ENCODE results near the gene TM7SF2.
"Not testable (repeated sequence)": the region's sequence is repeated elsewhere in the genome, so short reads cannot be mapped to it uniquely, and the experiment has no call there.

TM7SF2 gene

DNA sequence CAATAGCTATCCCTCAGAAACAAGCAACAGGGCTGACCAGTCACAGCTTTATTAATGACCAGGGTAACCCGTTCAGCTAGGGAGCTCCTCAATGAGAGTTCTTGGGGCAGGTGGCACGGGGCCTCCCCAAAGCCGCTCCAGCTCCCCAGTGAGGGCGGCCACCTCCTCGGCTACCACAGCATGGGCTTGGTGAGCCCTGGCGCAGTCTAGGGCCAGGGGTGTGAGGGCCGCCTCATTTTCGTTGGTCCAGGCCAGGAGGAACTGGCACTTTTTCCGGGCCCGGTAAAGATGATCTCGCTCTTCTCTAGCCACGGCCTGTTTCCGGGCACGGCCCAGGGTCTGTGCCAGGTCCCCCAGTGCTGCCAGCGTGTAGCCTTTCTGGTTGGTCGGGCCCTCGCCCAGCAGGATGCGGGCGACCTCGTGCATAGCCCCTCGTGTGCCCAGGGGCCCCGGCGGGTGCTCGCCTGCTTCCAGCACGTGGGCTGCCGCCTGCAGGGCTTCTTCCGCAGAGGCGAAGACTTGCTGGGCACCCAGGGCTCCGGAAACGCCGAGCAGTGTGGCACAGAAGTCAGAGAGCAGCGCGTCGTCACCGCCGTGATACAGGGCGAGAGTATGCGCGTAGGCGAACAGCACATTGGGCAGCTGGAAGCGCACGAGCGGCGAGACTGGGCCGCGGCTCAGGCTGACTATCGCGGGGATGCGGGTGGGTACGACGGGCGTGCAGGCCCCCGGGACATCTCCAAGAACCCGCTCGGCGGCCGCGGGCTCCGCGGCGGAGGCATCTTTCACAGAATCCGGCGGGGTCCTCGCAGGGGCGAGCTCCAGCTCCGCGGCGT lies 4.9 kb downstream of the TM7SF2 start:
- peak; percentile 82 for DNase-seq

DNA sequence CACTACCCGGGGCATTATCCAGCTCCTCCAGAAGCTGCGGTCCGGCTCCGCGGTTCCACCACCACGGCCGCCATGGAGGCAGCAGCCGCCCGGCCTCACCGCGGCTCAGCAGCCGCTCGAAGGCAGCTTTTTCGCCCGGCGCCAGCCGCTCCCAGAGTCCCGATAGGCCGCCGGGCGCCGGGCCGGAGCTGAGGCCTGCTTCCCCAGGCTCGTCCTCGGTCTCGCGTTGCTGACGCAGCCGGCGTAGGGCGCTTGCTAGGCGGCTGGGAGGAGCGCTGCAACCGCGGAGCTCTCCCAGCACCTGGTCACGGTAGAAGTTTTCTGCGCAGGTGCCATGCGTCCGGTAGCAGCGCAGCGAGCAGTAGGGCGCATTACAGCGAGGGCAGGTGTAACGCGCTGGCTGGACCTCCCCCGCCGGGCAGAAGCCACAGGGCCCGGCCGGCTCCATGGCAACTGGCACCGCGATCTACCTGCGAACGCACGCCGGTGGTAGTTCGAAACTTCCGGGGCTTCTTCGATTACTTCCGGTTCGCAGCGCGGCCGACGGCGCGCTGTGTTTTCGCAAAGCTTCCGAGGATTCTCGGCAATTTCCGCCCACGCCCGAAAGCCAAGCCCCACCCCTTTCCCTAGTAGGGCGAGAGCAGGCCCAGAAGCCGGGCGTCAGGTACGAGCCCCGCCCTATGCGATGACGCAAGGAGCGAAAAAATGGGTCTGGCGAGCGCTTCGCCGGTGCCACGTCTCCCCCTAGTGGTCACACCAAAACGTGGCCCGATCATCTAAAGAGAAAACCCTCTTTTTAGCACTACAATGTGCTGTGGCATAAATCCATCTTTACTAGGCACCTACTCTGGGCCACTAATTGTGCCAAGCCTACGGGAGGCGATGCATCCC lies 5.8 kb downstream of the TM7SF2 start, which contains the start of gene ZNHIT2:
Gene ZNHIT2 (minus strand): TSS at position 496 of the 891 bp plus-strand sequence. CDS start 48 bp downstream, at position 448.
- peak; percentile 100 for DNase-seq

DNA sequence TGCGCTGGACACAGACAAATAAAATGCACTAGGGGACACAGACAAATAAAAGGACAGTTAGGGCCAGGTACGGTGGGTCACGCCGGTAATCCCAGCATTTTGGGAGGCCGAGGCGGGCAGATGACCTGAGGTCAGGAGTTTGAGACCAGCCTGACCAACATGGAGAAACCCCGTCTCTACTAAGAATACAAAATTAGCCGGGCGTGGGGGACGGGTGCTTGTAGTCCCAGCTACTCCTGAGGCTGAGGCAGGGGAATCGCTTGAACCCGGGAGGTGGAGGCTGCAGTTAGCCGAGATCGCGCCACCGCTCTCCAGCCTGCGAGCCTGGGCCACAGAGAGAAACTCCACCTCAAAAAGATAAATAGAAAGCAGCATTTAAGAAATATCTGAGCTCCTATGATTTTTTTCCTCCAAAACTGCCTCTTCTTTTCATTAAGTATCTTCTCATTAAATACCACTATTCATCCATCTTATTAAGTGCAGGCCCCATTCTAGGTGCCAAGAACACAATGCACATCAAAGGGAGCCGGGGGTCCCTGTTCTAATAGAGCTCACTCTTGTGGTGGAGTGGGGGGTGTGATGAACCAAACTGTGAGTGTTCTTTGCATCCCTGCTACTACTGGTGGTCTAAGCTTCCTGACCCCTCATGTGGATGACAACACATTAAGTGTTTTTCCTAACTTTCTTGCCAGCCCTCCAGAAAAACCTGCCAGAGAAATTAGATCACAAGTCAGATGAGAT lies 6.6 kb downstream of the TM7SF2 start:
- DNase-seq, result no peak

DNA sequence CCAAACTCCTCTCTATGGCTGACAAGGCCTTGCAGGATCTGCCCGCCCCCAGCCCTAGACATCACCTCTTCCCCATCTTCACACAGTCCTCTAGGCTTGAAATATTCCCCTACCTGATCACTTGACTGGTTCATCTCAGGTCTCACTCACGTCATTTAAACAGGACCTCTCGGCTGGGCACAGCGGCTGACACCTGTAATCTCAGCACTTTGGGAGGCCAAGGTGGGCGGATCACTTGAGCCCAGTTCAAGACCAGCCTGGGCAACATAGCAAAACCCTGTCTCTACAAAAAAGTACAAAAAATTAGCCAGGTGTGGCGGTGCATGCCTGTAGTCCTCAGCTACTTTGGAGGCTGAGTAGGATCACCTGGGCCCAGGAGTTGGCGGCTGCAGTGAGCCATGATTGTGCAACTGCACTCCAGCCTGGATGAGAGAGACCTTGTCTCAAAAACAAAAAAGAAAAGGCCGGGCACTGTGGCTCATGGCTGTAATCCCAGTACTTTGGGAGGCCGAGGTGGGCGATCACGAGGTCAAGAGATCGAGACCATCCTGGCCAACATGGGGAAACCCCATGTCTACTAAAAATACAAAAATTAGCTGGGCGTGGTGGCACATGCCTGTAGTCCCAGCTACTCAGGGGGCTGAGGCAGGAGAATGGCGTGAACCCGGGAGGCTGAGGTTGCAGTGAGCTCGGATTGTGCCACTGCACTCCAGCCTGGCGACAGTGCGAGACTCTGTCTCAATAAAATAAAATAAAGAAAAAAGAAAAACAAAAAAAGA lies 7.4 kb downstream of the TM7SF2 start:
- not testable (repeated sequence) for DNase-seq

- DNase-seq, result no peak
These were observed 8.0 kb downstream of the TM7SF2 start for GRCh38 chr11:65119670-65119995.

DNA sequence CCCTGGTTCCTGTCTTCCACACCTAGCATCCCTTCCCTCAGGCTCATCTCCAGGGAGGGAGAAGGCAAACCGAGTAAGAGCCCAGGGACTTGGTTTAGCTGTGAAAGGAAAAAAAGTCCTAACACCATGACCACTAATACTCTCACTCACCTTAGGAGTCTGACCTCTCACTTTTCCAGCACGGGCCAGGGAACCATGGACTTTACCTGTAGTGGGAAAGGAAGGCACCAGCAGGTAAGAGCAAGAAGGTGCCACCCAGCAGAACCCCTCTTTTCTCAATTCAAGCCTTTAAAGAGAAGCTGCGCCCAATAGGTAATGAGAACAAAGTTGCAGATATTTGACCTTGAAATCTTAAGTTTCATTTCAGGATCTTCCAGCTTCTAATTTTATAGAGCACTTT lies 9.2 kb downstream of the TM7SF2 start:
- DNase-seq, result no peak

DNA sequence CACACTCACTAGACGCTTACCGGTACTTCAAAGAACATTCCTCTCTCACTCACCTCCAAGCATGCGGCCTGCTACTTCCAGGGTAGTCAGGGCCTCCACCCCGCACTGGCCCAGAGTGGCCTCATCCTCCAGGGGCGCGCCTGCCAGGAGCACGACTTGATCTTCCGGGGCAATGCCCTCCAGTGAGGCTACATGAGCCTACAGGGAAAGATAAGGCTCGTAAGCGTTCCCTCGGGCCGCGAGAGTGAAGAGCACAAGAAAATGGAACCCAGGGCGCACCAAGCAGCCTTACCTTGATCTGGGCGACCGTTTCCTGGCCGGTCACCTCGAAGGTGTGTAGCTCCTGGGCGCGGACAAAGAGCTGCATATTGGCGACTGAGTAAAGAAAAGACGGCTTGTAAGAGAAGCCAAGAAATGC lies 9.8 kb downstream of the TM7SF2 start:
- DNase-seq, result peak; percentile 36

DNA sequence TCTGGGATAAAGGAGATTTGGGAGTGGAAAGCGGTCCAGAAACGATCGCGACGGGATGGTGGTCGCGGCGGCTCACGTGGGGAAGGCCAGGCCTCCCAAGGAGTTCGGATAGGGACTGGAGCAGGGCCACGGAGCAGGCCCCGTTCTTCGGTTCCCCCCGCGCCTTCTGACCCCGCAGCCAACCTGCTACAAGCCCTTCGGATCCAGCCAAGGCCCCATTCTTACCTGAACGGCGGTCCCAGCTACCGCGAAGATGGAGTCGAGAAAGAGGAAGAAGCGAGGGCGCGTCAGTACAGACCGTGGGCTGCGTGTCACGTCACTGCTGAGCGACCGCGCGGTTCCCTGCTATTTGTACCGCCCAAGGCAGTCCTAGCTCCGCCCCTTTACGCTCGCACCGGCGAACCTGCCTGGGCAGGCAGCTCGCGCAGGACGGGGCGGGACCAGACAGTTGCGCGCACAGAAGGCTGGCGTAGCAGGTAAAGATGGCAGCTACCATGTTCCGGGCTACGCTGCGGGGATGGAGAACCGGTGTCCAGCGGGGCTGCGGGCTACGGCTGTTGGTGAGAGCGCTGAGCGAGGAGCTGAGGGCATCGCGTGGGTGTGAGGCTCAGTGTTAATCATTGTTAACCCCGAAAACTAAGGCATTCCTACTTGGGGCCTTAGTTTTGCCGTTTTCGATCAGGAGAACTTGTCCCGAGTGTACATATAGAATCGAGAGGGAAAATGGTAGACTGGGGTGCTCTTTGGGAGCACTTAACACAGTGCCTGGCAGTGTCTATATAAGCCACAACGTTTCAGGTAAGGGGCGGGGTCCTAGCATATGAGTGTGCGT lies 10.4 kb downstream of the TM7SF2 start, which contains the start of the genes FAU and MRPL49:
Gene FAU (minus strand): TSS at position 270 of the 832 bp plus-strand sequence. CDS start 321 bp downstream, outside the sequence.
Gene MRPL49 (plus strand): TSS at position 457 of the 832 bp plus-strand sequence. CDS start 26 bp downstream, at position 483.
- peak; percentile 99 for DNase-seq

DNA sequence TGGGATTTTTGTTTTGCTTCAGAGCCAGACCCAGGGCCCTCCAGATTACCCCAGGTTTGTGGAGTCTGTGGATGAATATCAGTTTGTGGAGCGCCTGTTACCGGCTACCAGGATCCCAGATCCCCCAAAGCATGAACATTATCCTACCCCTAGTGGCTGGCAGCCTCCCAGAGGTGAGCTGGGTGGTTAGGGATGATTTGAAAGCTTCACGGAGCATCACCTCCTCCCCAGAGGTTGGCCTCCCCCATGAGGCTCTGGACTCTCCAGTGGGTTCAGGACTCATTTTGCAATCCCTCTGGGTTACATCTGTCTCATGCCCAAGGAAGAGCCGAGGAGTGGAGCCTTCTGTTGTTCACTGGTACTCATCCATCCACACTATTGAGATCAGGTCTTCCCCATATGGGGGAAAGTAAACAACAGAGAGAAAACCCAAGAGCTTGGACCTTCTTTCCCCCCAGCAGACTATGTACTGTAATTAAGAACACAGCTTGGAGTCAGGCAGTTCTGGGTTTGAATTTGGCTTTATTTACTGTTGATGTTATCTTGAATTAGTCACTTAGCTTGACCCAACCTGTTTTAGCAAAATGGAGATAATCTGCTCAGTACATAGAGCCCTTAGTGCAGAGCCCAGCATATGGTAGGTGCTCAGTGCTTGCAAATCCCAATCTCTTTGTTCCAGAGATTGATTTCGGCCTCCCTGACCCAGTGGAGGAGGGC lies 13.0 kb downstream of the TM7SF2 start:
- no peak for DNase-seq

DNA sequence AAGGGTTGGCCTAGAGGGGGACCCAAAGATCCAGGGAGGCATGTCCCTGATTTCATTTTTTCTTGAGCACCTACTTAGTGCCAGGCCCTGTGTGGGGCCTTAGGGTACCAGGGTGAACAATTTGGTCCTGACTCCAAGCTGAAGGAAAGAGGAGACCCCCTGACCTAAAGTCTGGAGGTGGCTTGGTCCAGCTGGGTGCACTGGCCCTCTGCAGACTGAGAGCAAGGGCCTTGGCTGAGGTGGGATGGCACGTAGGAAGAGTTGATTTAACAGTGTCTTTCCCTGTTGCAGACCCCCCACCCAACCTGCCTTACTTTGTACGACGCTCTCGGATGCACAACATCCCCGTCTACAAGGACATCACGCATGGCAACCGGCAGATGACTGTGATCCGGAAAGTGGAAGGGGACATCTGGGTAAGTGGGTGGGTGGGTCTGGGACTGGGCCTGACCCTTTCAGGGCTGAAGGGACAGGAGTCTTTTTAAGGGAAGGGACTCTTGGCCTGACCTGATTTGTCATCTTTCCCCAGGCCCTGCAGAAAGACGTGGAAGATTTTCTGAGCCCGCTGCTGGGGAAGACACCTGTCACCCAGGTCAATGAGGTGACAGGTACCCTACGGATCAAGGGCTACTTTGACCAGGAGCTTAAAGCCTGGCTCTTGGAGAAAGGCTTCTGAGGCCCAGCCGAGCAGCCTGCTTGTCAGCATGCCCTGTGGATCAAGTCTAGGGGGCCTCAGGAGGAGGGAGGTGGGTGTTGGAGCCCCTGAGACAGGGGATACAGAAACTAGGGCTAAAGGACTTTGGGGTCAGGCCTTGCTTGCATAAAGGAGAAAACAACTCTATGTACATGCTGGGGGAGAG lies 13.8 kb downstream of the TM7SF2 start:
- DNase-seq, result no peak

- no peak for DNase-seq
These were observed 15.1 kb downstream of the TM7SF2 start for GRCh38 chr11:65126624-65127274.

GRCh38 chr11:65127473-65128181 lies 16.0 kb downstream of the TM7SF2 start:
- no peak for DNase-seq

DNA sequence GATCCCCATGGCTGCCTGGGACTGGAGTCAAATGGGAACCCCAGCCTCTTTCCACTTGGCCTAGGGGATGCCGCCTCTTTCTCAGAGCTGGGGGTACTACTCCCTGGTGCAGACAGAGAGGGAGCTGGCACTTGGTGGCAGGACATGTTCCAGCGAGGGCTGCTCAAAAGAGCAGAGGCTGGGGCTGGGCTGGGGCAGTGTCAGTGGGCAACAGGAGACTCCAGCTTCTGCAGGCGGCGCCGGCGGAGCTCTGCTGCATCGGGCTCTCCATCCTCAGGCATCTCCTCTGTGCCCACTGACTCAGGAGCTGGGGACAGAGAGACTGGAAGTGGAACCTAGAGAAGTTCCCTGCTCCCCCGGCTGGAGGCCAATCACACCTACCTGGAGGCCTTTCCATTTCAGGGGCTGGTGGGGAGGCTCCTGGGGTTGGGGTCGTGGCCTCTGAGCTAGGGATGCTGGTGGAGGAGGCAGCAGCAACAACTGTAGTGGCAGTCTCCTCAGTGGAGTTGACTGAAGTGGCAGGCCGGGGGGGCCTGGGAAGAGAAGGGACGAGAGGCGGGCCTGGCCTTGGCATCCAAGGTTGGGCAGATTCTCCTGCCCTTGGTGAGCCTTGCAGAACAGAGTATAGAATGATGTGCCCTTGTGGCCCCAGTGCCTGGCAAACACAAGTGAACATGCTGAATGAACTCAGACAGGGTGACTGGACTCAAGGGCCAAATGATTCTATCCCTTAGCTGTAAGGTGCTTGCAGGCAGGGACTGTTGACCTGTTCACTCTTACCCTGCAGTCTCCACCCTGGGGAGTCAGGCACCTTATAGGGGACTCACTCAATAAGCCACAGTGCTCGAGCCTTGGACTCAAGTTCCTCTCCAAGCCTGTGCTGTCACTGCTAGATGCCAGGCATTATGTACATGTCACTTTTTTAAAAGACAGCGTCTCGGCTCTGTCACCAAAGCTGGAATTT lies 16.8 kb downstream of the TM7SF2 start:
- no peak for DNase-seq

- no peak for DNase-seq
These were observed 18.2 kb downstream of the TM7SF2 start for GRCh38 chr11:65129649-65130441.

GRCh38 chr11:65130631-65131416 lies 19.2 kb downstream of the TM7SF2 start:
- DNase-seq, result no peak

All from stimulated activated CD4-positive, alpha-beta T cell treated with anti-CD3 and anti-CD28 coated beads, Interleukin-1b, Interleukin-23, amount 100 ng/mL, for 48 hours (primary cell).